Renal pelvis (tissue), 12 donors: ENCODE data around the gene UBA5. TPM values are rescaled to one million over a fixed set of nuclear protein-coding genes. Genes with fewer than 3 reads are reported as not detected.
"Not testable (repeated sequence)": the region's sequence is repeated elsewhere in the genome, so short reads cannot be mapped to it uniquely, and the experiment has no call there.

Experiments
- DNase-seq: peaks from one replicate; pipeline ENCODE4 v3.0.0-alpha.2; 2013
- long read RNA-seq, 16 experiments: transcript quantifications; one replicate each; lab custom pipeline, GENCODE V29; 2026
- polyA plus RNA-seq, 3 donors: library from polyadenylated mRNA; unstranded; fragments of 120-200 nt; gene quantifications; one replicate each; pipeline ENCODE4 v1.2.1, GENCODE V29; 2013; ENCODE audit not compliant: insufficient read length in 3 of 3

Gene UBA5
- 10 to 100 TPM; 59.5 to 73.1 (median 72.6) TPM for polyA plus RNA-seq
- long read RNA-seq, donor 1, transcript UBA5-202 (12 exons, 3,705 nt), result major isoform, 13 of 53 reads
- long read RNA-seq, donor 1, partial matches to known transcripts, result 32 of 53 reads
- long read RNA-seq, donor 1, other reads (novel, unspliced or antisense), result 8 of 53 reads
- long read RNA-seq, donor 2, transcript UBA5-202 (12 exons, 3,705 nt), result major isoform, 15 of 45 reads
- long read RNA-seq, donor 2, partial matches to known transcripts, result 28 of 45 reads
- long read RNA-seq, donor 2, other reads (novel, unspliced or antisense), result 0 of 45 reads
- long read RNA-seq, donor 3, transcript UBA5-202 (12 exons, 3,705 nt), result major isoform, 12 of 27 reads
- long read RNA-seq, donor 3, partial matches to known transcripts, result 14 of 27 reads
- long read RNA-seq, donor 3, other reads (novel, unspliced or antisense), result 0 of 27 reads
- long read RNA-seq, donor 4, transcript UBA5-202 (12 exons, 3,705 nt), result major isoform, 8 of 45 reads
- long read RNA-seq, donor 4, partial matches to known transcripts, result 37 of 45 reads
- long read RNA-seq, donor 4, other reads (novel, unspliced or antisense), result 0 of 45 reads
- long read RNA-seq, donor 5, transcript UBA5-202 (12 exons, 3,705 nt), result major isoform, 7 of 8 reads
- long read RNA-seq, donor 5, partial matches to known transcripts, result 0 of 8 reads
- long read RNA-seq, donor 5, other reads (novel, unspliced or antisense), result 0 of 8 reads
- long read RNA-seq, donor 6, transcript UBA5-212 (3 exons, 505 nt), result minor isoform, 5 of 35 reads
- long read RNA-seq, donor 6, transcript UBA5-202 (12 exons, 3,705 nt), result major isoform, 11 of 35 reads
- long read RNA-seq, donor 6, partial matches to known transcripts, result 19 of 35 reads
- long read RNA-seq, donor 6, other reads (novel, unspliced or antisense), result 0 of 35 reads
- long read RNA-seq, donor 7, transcript UBA5-202 (12 exons, 3,705 nt), result major isoform, 18 of 48 reads
- long read RNA-seq, donor 7, partial matches to known transcripts, result 29 of 48 reads
- long read RNA-seq, donor 7, other reads (novel, unspliced or antisense), result 0 of 48 reads
- long read RNA-seq, donor 8, transcript UBA5-202 (12 exons, 3,705 nt), result major isoform, 10 of 20 reads
- long read RNA-seq, donor 8, partial matches to known transcripts, result 9 of 20 reads
- long read RNA-seq, donor 8, other reads (novel, unspliced or antisense), result 0 of 20 reads
- long read RNA-seq, donor 9, transcript UBA5-202 (12 exons, 3,705 nt), result major isoform, 15 of 33 reads
- long read RNA-seq, donor 9, partial matches to known transcripts, result 15 of 33 reads
- long read RNA-seq, donor 9, other reads (novel, unspliced or antisense), result 0 of 33 reads
- long read RNA-seq, donor 10, transcript UBA5-202 (12 exons, 3,705 nt), result major isoform, 9 of 32 reads
- long read RNA-seq, donor 10, partial matches to known transcripts, result 15 of 32 reads
- long read RNA-seq, donor 10, other reads (novel, unspliced or antisense), result 0 of 32 reads
- long read RNA-seq, donor 11, transcript UBA5-202 (12 exons, 3,705 nt), result major isoform, 9 of 17 reads
- long read RNA-seq, donor 11, partial matches to known transcripts, result 7 of 17 reads
- long read RNA-seq, donor 11, other reads (novel, unspliced or antisense), result 0 of 17 reads
- long read RNA-seq, donor 12, transcript UBA5-202 (12 exons, 3,705 nt), result major isoform, 17 of 80 reads
- long read RNA-seq, donor 12, partial matches to known transcripts, result 61 of 80 reads
- long read RNA-seq, donor 12, other reads (novel, unspliced or antisense), result 0 of 80 reads
- long read RNA-seq, donor 13, transcript UBA5-202 (12 exons, 3,705 nt), result major isoform, 5 of 20 reads
- long read RNA-seq, donor 13, partial matches to known transcripts, result 14 of 20 reads
- long read RNA-seq, donor 13, other reads (novel, unspliced or antisense), result 0 of 20 reads
- long read RNA-seq, donor 14, result 0 reads
- long read RNA-seq, donor 15, transcript UBA5-202 (12 exons, 3,705 nt), result major isoform, 12 of 32 reads
- long read RNA-seq, donor 15, partial matches to known transcripts, result 19 of 32 reads
- long read RNA-seq, donor 15, other reads (novel, unspliced or antisense), result 0 of 32 reads
- long read RNA-seq, donor 16, transcript UBA5-202 (12 exons, 3,705 nt), result major isoform, 13 of 36 reads
- long read RNA-seq, donor 16, partial matches to known transcripts, result 20 of 36 reads
- long read RNA-seq, donor 16, other reads (novel, unspliced or antisense), result 0 of 36 reads

DNA sequence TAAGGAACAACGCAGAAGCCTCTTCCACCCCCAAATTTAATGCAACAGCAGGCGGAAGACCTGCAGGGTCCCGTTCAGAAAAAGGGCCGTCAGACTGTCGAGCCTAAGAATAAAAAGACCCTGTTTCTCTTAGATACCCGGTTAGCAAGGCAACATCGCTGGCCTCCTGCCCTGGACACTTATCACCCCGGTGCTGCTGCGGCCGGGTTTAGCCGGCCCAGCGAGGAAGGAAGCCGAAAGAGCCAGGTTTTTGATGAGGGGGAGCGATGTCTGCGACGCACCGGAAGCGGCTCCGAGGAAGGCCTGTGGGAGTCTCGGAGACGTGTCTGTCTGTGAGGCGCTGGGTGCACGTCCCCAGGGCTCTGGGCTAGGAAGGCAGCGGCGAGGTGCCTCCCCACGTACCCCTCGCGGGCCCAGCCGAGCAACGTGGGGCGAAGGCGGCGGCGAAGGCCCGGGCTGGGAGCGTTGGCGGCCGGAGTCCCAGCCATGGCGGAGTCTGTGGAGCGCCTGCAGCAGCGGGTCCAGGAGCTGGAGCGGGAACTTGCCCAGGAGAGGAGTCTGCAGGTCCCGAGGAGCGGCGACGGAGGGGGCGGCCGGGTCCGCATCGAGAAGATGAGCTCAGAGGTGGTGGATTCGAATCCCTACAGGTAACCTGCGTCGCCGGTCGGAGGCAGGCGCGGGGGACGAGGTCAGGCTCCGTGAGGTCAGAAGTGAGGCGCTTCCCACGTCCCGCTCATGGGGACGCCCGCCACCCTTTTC lies at the start of gene UBA5:
UBA5 (plus strand) TSS at position 278 of the 759 bp plus-strand sequence; CDS start at position 487, 209 bp downstream.
- DNase-seq, result peak; percentile 53

DNA sequence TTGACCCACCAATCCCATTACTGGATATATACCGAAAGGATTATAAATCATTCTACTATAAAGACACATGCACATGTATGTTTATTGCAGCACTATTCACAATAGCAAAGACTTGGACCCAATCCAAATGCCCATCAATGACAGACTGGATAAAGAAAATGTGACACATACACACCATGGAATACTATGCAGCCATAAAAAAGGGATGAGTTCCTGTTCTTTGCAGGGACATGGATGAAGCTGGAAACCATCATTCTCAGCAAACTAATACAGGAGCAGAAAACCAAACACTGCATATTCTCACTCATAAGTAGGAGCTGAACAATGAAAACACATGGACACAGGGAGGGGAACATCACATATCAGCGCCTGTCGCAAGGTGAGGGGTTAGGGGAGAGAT lies 44.8 kb upstream of the UBA5 start:
- DNase-seq, result not testable (repeated sequence)

- no peak for DNase-seq
These were observed 44.2 kb upstream of the UBA5 start for GRCh38 chr3:132615881-132616280.

GRCh38 chr3:132616780-132617179 lies 43.3 kb upstream of the UBA5 start:
- DNase-seq, result no peak

- DNase-seq, result no peak
These were observed 38.0 kb upstream of the UBA5 start for GRCh38 chr3:132622148-132622547.

- no peak for DNase-seq
These were observed 37.4 kb upstream of the UBA5 start for GRCh38 chr3:132622761-132623160.

DNA sequence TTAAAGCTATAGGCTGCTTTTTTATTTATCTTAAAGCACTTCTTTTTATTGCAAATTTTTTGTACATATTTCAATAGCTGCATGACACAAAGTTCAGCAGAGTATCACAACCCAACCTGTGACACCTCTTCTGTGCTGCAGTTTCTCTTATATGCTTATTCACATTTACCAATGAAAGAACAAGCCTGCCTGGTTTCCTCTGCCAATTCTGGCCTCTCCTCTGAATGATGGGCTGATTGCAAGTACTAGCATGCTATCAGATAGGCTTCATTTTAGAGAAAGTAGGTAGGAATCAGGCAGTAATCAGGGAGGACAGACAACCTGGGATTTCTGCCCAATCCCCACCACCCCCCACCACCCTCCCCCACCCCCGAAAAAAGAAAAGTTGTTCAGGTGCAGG lies 36.5 kb upstream of the UBA5 start:
- DNase-seq, result no peak

GRCh38 chr3:132624790-132625189 lies 35.3 kb upstream of the UBA5 start:
- no peak for DNase-seq

GRCh38 chr3:132625613-132626012 lies 34.5 kb upstream of the UBA5 start:
- no peak for DNase-seq

DNA sequence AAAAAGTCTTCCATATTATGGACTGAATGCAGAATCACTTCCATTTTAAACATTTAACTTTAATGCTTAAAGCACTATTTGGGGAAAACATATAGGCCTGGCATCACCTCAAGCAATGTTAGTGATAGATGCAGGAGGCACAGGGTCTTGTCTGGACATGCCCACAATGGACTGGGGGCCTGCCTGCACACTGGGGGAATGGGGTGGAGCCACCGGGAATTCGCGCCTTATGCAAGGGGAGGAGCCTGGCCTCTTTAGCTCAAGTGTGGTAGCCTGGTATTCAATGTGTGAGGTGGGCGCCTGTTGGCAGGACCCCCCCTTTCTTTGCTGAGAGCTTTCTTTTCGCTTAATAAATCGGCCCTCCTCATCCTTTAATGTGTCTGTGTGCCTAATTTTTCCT lies 33.2 kb upstream of the UBA5 start:
- no peak for DNase-seq

DNA sequence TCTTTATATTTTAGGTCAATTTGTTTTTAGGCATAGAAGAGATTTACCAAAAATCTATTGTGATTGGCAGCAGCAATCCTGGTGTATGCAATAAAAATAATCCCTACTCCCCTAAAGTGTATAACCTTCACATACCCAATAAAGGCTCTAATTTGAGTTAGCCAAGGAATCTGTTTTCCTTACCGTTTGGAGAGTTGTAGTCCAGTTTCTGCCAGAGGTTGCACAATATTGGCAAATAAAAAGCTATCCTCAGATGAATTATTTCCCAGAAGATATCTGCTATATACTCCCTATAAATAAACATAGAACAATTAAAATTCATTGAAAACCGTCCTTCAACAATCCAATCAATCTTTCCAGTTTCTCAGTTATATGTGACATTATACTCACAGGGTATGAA lies 32.0 kb upstream of the UBA5 start:
- no peak for DNase-seq

GRCh38 chr3:132629928-132630327 lies 30.2 kb upstream of the UBA5 start:
- no peak for DNase-seq

GRCh38 chr3:132630612-132631011 lies 29.5 kb upstream of the UBA5 start:
- no peak for DNase-seq

GRCh38 chr3:132635052-132635451 lies 25.1 kb upstream of the UBA5 start:
- DNase-seq, result no peak

DNA sequence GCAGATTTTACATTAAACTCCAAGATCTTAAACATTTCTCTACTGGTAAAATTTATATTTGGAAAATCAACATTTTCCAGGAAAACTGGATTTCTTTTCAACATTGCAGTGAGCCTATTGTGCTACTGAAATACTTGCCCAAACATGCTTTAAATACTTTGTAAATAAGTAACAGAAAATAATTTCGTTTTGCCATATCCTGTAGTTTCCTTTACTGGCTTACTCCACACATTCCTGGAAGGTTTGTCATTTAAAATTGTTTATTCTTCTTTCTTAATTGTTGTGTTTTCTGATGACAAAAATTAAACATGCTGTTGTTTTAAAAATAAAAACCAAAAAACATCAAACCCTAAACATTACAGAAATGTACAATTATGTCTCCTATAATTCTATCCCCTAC lies 22.5 kb upstream of the UBA5 start:
- DNase-seq, result no peak

GRCh38 chr3:132638706-132639105 lies 21.4 kb upstream of the UBA5 start:
- no peak for DNase-seq

- not testable (repeated sequence) for DNase-seq
These were observed 18.7 kb upstream of the UBA5 start for GRCh38 chr3:132641427-132641826.

DNA sequence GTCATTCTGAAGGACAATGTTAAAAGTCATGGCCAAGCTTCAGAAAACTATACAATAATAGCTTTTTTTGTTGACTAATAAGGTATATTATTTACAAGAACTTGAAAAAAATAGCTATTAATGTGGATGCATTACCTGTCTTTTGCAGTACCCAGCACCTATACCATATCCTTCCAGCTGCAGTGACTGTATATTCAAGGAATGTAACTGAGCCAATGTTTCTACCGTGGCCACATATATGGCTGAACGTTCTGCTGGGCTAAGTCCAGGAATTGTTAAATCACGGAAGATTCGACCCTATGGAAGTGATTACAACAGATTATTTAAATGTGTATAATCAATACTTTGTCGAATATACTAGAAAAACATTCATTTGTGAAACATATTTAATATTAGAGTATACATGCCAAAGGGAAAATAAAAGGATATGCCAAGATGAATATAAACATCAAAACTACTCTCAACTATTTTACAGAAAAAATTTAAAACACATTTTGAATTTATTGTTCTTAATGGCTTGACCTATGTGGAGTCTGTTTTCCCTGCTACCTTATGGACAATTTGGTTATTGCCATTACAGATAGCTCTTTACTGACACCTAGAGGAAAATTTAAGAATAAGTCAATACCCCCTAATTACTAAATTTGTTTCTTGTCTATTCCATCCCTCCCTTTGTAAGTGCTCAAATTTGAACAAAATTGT lies 18.1 kb upstream of the UBA5 start:
- no peak for DNase-seq

DNA sequence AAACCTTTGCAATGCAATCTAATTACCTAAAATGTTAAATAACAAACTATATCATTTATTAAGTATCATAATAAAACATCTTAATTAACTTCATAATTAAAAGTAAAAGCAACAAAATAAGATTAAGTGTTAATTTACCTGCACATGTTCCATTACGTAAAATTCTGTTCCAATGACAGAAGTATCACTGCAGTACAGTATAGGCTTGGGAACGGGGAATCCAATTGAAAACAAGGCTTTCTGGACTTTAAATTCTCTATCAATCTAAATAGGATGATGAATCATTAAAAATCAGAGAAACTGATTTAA lies 17.6 kb upstream of the UBA5 start:
- no peak for DNase-seq
